ENCODE data around the gene STPG3.

DNA sequence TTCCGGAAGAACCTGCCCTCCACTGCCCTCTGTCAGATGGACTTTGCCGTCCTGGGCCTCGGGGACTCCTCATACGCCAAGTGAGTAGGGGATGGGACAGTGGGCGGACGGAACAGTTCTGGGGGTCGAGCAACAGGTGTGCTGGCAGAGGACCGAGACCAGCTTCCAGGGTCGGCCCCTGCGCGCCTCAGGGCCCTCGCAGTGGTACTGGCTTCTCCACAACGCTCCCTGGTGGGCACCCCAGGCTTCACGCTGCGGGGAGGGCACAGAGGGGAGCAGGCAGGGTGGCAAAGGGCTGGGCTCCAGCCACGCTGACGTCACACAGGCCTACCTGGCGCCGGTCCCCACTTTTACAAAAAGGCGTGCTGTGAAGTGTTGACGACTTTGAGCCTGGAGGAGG is 38.6 kb upstream of the STPG3 start:
- TF ChIP-seq, protein P1, sequence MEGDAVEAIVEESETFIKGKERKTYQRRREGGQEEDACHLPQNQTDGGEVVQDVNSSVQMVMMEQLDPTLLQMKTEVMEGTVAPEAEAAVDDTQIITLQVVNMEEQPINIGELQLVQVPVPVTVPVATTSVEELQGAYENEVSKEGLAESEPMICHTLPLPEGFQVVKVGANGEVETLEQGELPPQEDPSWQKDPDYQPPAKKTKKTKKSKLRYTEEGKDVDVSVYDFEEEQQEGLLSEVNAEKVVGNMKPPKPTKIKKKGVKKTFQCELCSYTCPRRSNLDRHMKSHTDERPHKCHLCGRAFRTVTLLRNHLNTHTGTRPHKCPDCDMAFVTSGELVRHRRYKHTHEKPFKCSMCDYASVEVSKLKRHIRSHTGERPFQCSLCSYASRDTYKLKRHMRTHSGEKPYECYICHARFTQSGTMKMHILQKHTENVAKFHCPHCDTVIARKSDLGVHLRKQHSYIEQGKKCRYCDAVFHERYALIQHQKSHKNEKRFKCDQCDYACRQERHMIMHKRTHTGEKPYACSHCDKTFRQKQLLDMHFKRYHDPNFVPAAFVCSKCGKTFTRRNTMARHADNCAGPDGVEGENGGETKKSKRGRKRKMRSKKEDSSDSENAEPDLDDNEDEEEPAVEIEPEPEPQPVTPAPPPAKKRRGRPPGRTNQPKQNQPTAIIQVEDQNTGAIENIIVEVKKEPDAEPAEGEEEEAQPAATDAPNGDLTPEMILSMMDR (IDR thresholded peaks at IDR 0.05), result no peak
- TF ChIP-seq POLR2AphosphoS5 (IDR thresholded peaks at IDR 0.05), result no peak

Data from stomach (tissue), 4 donors.